Erythroblast (primary cell): ENCODE measurements around the gene CETN2.

ENCODE experiments used
- GATA1 ChIP-seq: IDR thresholded peaks from 2 replicates; pipeline ENCODE4 v1.6.1; 2011; ENCODE audit warnings: low read depth, mild to moderate bottlenecking, control low read depth, low read length, moderate library complexity
- POLR2A ChIP-seq: IDR thresholded peaks from 2 replicates; pipeline ENCODE4 v1.6.1; 2011; ENCODE audit warnings: mild to moderate bottlenecking, low read length

GRCh38 chrX:152819732-152820131 lies 10.8 kb downstream of the CETN2 start:
- TF ChIP-seq POLR2A (no peak), GATA1 (no peak)
